CD1c-positive myeloid dendritic cell (primary cell): ENCODE data around the gene CCBE1.
"Not testable (repeated sequence)": the region's sequence is repeated elsewhere in the genome, so short reads cannot be mapped to it uniquely, and the experiment has no call there.

Experiments
- DNase-seq: peaks from one replicate; pipeline ENCODE4 v3.0.0-alpha.2; 2016; ENCODE audit errors: extremely low spot score

CCBE1 gene

GRCh38 chr18:59715445-59715844 lies 18.2 kb upstream of the CCBE1 start:
- no peak for DNase-seq

GRCh38 chr18:59714096-59714495 lies 16.9 kb upstream of the CCBE1 start:
- DNase-seq = not testable (repeated sequence)

- DNase-seq = no peak
Measured at GRCh38 chr18:59712311-59712710, 15.1 kb upstream of the CCBE1 start.

- DNase-seq = no peak
Measured at GRCh38 chr18:59708988-59709387, 11.8 kb upstream of the CCBE1 start.

GRCh38 chr18:59707306-59707705 lies 10.1 kb upstream of the CCBE1 start:
- no peak for DNase-seq

- DNase-seq = no peak
Measured at GRCh38 chr18:59706499-59706898, 9.3 kb upstream of the CCBE1 start.

- no peak for DNase-seq
Measured at GRCh38 chr18:59705145-59705544, 7.9 kb upstream of the CCBE1 start.

GRCh38 chr18:59704146-59704545 lies 6.9 kb upstream of the CCBE1 start:
- DNase-seq = no peak

GRCh38 chr18:59701272-59701671 lies 4.0 kb upstream of the CCBE1 start:
- DNase-seq = no peak

- DNase-seq = no peak
Measured at GRCh38 chr18:59700535-59700967, 3.3 kb upstream of the CCBE1 start.

- DNase-seq = no peak
Measured at GRCh38 chr18:59699750-59700534, 2.7 kb upstream of the CCBE1 start.

GRCh38 chr18:59699061-59699460 lies 1.8 kb upstream of the CCBE1 start:
- DNase-seq = no peak

GRCh38 chr18:59696311-59697235 lies 650 bp downstream of the CCBE1 start:
- DNase-seq = no peak

- no peak for DNase-seq
Measured at GRCh38 chr18:59695551-59695950, 1.7 kb downstream of the CCBE1 start.

GRCh38 chr18:59694824-59695223 lies 2.4 kb downstream of the CCBE1 start:
- DNase-seq = no peak

- no peak for DNase-seq
Measured at GRCh38 chr18:59691996-59692395, 5.2 kb downstream of the CCBE1 start.

- DNase-seq = no peak
Measured at GRCh38 chr18:59690996-59691395, 6.2 kb downstream of the CCBE1 start.

- no peak for DNase-seq
Measured at GRCh38 chr18:59690186-59690982, 6.8 kb downstream of the CCBE1 start.

- DNase-seq = no peak
Measured at GRCh38 chr18:59689756-59690155, 7.5 kb downstream of the CCBE1 start.

GRCh38 chr18:59686260-59686659 lies 11.0 kb downstream of the CCBE1 start:
- DNase-seq = no peak

- no peak for DNase-seq
Measured at GRCh38 chr18:59685501-59685900, 11.7 kb downstream of the CCBE1 start.

GRCh38 chr18:59684777-59685176 lies 12.4 kb downstream of the CCBE1 start:
- no peak for DNase-seq
